GM12878 (cell line): ENCODE data around the gene PPP2R2D.

Experiments
- CTCF ChIP-seq, 3 experiments: IDR thresholded peaks in 2 of 3; conservative IDR thresholded peaks in 1 of 3; 2 replicates each; pipeline ENCODE4 v1.5.1; 2011; ENCODE audit warnings: low read depth in 3 of 3, low read length in 3 of 3, mild to moderate bottlenecking in 3 of 3, control low read depth in 2 of 3, moderate library complexity in 2 of 3, inconsistent platforms in 1 of 3, mixed read lengths in 1 of 3; ENCODE audit not compliant: control insufficient read depth in 2 of 3, insufficient read depth in 1 of 3; ENCODE audit errors: extremely low read depth in 1 of 3
- REST ChIP-seq: IDR thresholded peaks from 2 replicates; pipeline ENCODE4 v1.6.1; 2012; ENCODE audit warnings: mild to moderate bottlenecking, low read depth, low read length
- SMAD5 ChIP-seq: IDR thresholded peaks from 2 replicates; pipeline ENCODE4 v1.6.1; 2016; ENCODE audit warnings: antibody characterized with exemption, low read depth
- TAF1 ChIP-seq: IDR thresholded peaks from 2 replicates; pipeline ENCODE4 v1.6.1; 2011; ENCODE audit warnings: mild to moderate bottlenecking, low read depth, low read length, borderline replicate concordance
- YY1 ChIP-seq: IDR thresholded peaks from 2 replicates; pipeline ENCODE4 v1.6.1; 2011; ENCODE audit warnings: low read depth, mild to moderate bottlenecking, low read length
- ZBTB4 ChIP-seq: fragments of 450-650 bp; formaldehyde crosslinking; IDR thresholded peaks from 2 replicates; pipeline ENCODE4 v1.4.0; 2022; ENCODE audit warnings: mild to moderate bottlenecking, moderate library complexity

- TF ChIP-seq CTCF (IDR thresholded peaks at IDR 0.05 in 2 of 3, conservative IDR thresholded peaks at IDR 0.05 in 1 of 3; ENCODE audit: control insufficient read depth in 2 of 3, extremely low read depth in 1 of 3, insufficient read depth in 1 of 3, low read depth in 3 of 3, low read length in 3 of 3): no peak
- TF ChIP-seq TAF1: no peak
- no peak for TF ChIP-seq SMAD5
- TF ChIP-seq YY1: no peak
- TF ChIP-seq ZBTB4 (CRISPR knock-in tag): no peak
- TF ChIP-seq REST: no peak
These were observed 32.9 kb downstream of the PPP2R2D start for GRCh38 chr10:131933696-131934086.
